Measurements from ENCODE around the gene SLC12A3. TPM values are rescaled to one million over a fixed set of nuclear protein-coding genes. Genes with fewer than 3 reads are reported as not detected.
A peak's percentile ranks its signal among the peaks of the same experiment; 100 is the strongest.

SLC12A3 gene
- total RNA-seq, 6 experiments from 2014 or later: not detected

- H3K27ac Mint-ChIP-seq: no peak overlapping the region
Measured at GRCh38 chr16:56950881-56951771, 86.1 kb downstream of the SLC12A3 start.

GRCh38 chr16:56953006-56953405 is 88.0 kb downstream of the SLC12A3 start:
- TF ChIP-seq, protein P1, sequence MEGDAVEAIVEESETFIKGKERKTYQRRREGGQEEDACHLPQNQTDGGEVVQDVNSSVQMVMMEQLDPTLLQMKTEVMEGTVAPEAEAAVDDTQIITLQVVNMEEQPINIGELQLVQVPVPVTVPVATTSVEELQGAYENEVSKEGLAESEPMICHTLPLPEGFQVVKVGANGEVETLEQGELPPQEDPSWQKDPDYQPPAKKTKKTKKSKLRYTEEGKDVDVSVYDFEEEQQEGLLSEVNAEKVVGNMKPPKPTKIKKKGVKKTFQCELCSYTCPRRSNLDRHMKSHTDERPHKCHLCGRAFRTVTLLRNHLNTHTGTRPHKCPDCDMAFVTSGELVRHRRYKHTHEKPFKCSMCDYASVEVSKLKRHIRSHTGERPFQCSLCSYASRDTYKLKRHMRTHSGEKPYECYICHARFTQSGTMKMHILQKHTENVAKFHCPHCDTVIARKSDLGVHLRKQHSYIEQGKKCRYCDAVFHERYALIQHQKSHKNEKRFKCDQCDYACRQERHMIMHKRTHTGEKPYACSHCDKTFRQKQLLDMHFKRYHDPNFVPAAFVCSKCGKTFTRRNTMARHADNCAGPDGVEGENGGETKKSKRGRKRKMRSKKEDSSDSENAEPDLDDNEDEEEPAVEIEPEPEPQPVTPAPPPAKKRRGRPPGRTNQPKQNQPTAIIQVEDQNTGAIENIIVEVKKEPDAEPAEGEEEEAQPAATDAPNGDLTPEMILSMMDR (IDR thresholded peaks at IDR 0.05): no peak

More at GRCh38 chr16:56950881-56951771, 86.1 kb downstream of the SLC12A3 start:
- TF ChIP-seq, protein P1 (IDR thresholded peaks at IDR 0.05): peak; percentile 78
- no peaks in the 10 kb centered on the region for H3K9me3 Mint-ChIP-seq
- no peak overlapping the region for H3K4me3 Mint-ChIP-seq
- H3K36me3 Mint-ChIP-seq (ENCODE audit: low read depth): no peaks in the 10 kb centered on the region
- H3K4me1 Mint-ChIP-seq (ENCODE audit: low read depth): no peaks in the 10 kb centered on the region; the same call in 1 of the 2 replicates
- H3K27me3 Mint-ChIP-seq (ENCODE audit: insufficient read depth): peaks cover 5% of the 10 kb centered on the region
- peak; percentile 51 for DNase-seq

DNA sequence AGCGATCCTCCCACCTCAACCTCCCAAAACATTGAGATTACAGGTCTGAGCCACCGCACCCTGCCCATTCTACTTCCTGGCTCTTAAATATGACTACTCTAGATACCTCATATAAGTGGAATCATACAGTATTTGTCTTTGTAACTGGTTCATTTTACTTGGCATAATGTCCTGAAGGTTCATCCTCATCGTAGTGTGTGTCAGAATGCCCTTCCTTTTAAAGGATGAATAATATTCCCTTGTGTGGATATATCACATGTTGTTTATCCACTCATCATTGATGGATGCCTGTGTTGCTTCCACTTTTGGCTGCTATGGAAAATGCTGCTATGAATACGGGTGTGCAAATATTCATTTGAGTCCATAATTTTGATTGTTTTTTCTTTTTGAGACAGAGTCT is 91.1 kb downstream of the SLC12A3 start:
- TF ChIP-seq, protein P1 (IDR thresholded peaks at IDR 0.05): no peak
- no peak overlapping the region for H3K4me3 Mint-ChIP-seq
- no peak for DNase-seq
- H3K4me1 Mint-ChIP-seq (ENCODE audit: low read depth): peaks cover 3% of the 10 kb centered on the region; the same call in 1 of the 2 replicates
- H3K36me3 Mint-ChIP-seq (ENCODE audit: low read depth): no peaks in the 10 kb centered on the region
- H3K9me3 Mint-ChIP-seq: no peaks in the 10 kb centered on the region
- H3K27ac Mint-ChIP-seq: no peak overlapping the region
- H3K27me3 Mint-ChIP-seq (ENCODE audit: insufficient read depth): peaks cover 4% of the 10 kb centered on the region

More at GRCh38 chr16:56953006-56953405, 88.0 kb downstream of the SLC12A3 start:
- no peak for DNase-seq
- Mint-ChIP-seq H3K4me3 (no peak overlapping the region), H3K27ac (no peak overlapping the region), H3K4me1 (ENCODE audit: low read depth) (no peaks in the 10 kb centered on the region; the same call in 1 of the 2 replicates), H3K36me3 (ENCODE audit: low read depth) (no peaks in the 10 kb centered on the region), H3K27me3 (ENCODE audit: insufficient read depth) (peaks cover 4% of the 10 kb centered on the region), H3K9me3 (no peaks in the 10 kb centered on the region)

GRCh38 chr16:56956756-56957155 is 91.7 kb downstream of the SLC12A3 start:
- no peak for DNase-seq
- H3K4me3 Mint-ChIP-seq: no peak overlapping the region
- H3K36me3 Mint-ChIP-seq (ENCODE audit: low read depth): no peaks in the 10 kb centered on the region
- TF ChIP-seq, protein P1 (IDR thresholded peaks at IDR 0.05): peak; percentile 57
- no peak overlapping the region for H3K27ac Mint-ChIP-seq
- peaks cover 9% of the 10 kb centered on the region; the same call in 1 of the 2 replicates for H3K4me1 Mint-ChIP-seq (ENCODE audit: low read depth)
- H3K9me3 Mint-ChIP-seq: no peaks in the 10 kb centered on the region
- peaks cover 4% of the 10 kb centered on the region for H3K27me3 Mint-ChIP-seq (ENCODE audit: insufficient read depth)

DNA sequence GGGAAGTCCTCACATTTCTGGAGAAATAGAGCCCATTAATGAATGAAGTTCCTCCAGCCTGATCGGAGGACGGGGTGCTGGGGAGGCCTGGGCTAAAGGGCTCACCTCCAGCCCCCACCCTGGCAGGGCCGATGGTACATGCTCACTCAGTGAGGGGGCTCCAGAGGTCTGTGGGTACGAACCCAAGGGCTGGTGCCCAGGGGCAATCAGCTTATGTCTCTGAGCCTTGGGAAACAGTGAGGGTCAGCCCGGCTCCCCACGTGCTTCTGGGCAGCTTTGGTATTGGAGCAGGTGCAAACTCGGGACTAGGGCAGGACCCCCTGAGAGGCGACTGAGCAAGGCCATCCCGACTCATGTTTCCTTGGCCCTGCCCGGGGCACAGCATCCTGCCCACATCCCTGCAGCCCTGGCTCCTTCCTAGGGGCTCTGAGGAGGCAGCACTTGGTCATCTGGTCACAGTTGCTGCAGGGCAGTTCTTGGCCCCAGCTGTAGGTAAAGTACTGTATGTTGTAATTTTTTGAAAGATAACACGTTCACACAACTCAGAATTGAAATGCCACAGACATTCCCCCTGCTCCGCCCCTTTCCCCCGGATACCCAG is 95.8 kb downstream of the SLC12A3 start:
- no peak overlapping the region; the same call in 1 of the 2 replicates for H3K27ac Mint-ChIP-seq
- H3K4me1 Mint-ChIP-seq (ENCODE audit: low read depth): peaks cover 25% of the 10 kb centered on the region
- TF ChIP-seq, protein P1 (IDR thresholded peaks at IDR 0.05): no peak
- peaks cover 3% of the 10 kb centered on the region for H3K27me3 Mint-ChIP-seq (ENCODE audit: insufficient read depth)
- H3K9me3 Mint-ChIP-seq: peaks cover 4% of the 10 kb centered on the region; the same call in 1 of the 2 replicates
- no peak overlapping the region for H3K4me3 Mint-ChIP-seq
- DNase-seq: no peak
- H3K36me3 Mint-ChIP-seq (ENCODE audit: low read depth): peaks cover 3% of the 10 kb centered on the region; the same call in 1 of the 2 replicates
